IPS-18c (cell line): ENCODE data around the gene COL4A2.

Experiments
- H3K4me3 ChIP-seq: 2 replicates; pipeline ENCODE4 v1.7.0; 2013; ENCODE audit warnings: low read depth, mild to moderate bottlenecking, low read length, moderate library complexity; ENCODE audit not compliant: insufficient read depth
- H3K9me3 ChIP-seq: one replicate; pipeline ENCODE4 v1.6.1; 2013; ENCODE audit warnings: mild to moderate bottlenecking, low read length, moderate library complexity; ENCODE audit not compliant: control insufficient read depth, insufficient read depth

The COL4A2 gene

DNA sequence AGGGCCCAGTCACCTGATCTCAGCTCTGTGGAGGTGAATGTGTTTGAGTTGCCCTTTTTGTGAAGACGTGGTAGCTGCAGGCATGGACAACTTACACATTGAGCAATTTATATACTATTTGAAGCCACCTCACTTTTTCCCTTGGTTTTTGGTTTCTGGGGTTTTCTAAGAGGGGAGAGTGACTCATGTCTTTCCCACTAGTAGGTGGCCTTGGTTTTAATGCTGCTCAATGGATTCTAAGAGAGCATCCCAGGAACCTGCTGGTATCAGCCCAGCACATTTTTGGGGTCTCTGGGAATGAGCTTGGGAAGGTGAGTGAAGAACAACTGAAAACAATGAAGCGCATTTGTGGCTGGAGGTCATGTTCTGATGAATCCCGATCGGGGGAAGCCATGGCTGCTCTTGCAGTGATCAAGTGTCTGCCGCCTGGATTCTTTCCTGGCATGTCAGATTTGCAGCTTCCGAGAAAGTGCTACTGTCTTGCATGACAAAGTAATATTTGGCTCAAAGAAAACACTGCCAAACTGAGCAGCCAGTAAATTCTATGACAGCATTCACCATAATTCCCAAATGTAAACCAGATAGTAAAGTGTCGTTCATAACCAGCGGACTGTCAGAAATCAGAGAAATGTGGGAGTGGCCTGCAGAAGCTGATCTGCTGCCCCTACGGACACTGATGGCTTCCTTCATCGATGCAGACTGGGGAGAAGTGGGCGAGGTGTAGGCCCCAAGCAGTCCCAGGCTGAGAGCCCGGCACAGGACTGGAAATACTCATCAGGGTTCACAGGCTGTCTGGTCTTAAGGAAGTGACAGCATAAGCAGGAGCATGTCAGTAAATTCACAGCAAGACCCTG lies 98.7 kb downstream of the COL4A2 start:
- Histone ChIP-seq H3K4me3 (no peak overlapping the region), H3K9me3 (no peaks in the 10 kb centered on the region)

DNA sequence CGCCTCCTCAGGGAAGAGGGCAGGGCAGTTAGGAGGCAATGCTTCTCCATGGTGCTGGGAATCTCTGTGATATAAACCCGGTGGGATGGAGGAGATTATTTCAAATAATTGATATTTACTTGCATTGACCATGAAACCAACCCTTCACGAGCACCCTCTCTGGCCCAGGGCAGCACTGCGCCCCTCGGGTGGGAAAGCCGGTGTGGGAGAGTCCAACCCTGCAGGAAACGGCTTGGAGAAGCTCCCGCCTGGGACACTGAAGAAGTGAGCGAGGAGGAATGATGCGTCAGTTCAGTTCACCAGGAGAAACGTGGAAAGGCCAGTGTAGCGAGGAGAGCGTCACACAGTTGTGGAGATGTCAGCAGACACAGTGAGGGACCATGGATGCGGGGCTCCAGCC lies 99.9 kb downstream of the COL4A2 start:
- H3K9me3 ChIP-seq, result no peaks in the 10 kb centered on the region
- H3K4me3 ChIP-seq, result no peak overlapping the region

DNA sequence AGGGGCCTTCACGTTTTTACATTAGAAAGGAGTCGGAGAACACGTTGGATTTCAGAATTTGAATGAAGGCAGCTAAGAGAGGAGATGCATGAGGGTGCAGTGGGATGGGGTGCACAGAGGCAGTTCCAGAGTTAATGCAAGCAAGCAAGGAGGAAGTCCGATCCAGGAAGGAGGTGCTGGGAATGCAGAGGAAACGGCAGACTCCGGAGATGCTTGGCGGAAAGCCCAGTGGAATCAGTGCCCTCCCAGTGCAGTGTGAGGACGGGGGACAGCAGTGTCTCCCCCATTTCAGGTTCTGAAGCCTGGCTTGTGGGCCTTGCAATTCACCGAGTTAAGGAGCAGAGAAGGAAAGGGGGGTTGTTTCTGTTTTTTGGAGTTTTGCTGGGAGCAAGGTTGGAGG lies 100.4 kb downstream of the COL4A2 start:
- no peak overlapping the region for H3K4me3 ChIP-seq
- no peaks in the 10 kb centered on the region for H3K9me3 ChIP-seq

DNA sequence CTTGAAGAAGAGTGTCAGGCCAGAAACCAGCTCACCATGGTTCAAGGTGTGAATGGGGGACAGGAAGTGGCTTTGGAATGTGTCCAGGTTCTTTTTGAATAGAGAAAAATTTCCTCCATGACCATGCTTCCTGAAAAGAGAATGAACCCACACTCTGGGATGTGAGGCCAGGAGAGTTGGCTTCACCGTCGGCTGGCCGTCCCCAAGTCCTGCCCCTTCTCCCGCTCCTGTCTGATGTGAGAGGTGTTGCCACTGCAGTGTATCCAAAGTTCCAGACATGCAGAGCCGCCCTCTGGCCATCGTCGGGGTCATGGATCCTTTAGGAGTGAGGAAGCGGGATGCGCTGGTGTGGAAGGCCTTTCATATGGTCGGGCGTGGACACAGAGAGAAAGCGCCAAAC lies 101.2 kb downstream of the COL4A2 start:
- no peak overlapping the region for H3K4me3 ChIP-seq
- no peaks in the 10 kb centered on the region for H3K9me3 ChIP-seq

DNA sequence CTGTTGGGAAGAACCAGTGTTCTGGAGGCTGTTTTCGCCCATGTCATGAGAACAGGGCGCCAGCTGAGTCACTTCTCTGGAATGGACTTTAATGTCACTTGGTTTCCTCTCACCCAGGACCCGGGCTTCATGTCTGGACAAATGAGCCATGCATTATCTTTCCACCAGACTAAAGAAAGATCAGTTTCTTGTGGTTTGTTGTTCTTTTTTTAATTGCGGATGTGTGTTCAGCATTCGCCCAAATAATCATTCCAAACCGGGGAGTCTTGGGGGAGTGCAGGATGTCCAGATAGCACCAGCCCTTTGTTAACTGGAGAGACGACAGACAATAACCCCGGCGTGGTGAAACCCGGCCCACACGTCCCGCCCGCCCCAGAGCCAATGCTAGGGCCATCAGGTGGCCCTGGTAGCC lies 102.5 kb downstream of the COL4A2 start:
- no peaks in the 10 kb centered on the region for H3K9me3 ChIP-seq
- no peak overlapping the region for H3K4me3 ChIP-seq

DNA sequence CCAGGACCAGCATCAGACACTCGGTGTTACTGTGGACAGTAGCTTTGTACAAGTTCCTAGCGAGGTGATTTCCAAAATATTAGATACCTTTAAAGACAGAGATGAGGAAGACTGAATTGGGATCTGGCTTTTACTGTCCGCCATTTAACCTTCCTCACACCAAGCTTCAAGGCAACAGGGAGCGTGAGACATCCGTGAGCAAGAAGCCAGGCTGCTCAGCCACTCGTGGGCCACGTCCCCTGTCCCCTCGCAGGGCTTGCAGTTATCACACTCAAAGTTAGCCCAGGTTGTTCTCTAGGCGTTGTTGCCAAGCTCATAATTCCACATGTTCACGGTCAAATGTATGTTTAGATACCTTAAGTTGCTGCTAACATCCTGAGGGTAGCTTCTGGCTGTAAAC lies 102.9 kb downstream of the COL4A2 start:
- no peak overlapping the region for H3K4me3 ChIP-seq

DNA sequence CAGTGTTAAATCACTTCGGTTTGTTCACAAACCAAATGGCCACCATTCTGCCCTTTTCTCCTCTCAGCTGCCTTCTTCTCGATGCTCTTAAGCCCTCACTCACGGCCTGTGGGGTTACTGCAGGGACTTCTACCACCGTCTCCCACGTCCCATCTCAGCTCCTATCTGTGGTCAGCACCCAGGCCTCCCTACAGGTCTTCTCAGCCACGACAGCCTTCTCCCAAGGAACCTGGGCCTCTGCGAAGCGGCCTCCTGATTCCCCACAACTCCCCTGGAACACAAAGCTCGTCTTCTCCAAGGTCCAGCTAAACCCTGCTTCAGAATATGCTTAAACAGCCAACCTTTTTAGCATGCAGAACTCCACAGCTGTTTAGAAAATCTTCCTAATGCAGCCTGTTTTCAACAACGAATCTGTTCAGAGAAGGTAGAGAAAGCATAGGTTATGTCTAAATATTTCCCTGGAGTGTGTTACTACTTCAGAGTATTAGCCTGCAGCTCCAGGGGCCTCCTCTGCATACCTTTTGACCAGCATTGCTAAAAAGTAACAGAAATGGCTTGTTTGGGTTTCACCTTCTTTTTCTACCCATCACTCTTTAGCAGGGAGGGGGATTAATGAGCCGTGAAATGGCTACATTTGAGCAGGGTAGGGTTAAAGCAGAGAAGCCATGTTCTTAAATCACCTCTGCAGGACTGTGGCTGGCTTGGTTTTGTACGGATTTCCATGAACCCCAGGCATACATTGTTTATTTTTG lies 104.0 kb downstream of the COL4A2 start:
- Histone ChIP-seq H3K4me3 (no peak overlapping the region), H3K9me3 (no peaks in the 10 kb centered on the region)

More for the DNA sequence above, 102.9 kb downstream of the COL4A2 start:
- H3K9me3 ChIP-seq, result no peaks in the 10 kb centered on the region

DNA sequence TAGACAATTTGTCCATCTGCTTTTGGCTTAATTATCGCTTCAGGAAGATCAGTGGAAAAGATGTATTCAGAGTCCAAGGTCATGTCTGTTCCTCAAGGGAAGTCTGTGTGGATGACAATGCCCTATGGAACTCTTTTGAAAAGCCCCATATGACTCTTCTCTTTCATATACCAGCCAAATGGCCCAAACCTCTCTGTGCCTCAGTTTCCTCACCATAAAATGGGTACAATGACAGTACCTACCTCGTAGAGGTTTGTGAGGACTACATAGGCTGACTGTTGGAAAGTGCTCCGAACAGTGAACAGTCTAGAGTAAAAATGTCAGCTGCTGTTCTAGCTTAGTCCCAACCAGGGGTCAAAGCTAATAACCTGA lies 104.6 kb downstream of the COL4A2 start:
- H3K9me3 ChIP-seq, result no peaks in the 10 kb centered on the region
- H3K4me3 ChIP-seq, result no peak overlapping the region

DNA sequence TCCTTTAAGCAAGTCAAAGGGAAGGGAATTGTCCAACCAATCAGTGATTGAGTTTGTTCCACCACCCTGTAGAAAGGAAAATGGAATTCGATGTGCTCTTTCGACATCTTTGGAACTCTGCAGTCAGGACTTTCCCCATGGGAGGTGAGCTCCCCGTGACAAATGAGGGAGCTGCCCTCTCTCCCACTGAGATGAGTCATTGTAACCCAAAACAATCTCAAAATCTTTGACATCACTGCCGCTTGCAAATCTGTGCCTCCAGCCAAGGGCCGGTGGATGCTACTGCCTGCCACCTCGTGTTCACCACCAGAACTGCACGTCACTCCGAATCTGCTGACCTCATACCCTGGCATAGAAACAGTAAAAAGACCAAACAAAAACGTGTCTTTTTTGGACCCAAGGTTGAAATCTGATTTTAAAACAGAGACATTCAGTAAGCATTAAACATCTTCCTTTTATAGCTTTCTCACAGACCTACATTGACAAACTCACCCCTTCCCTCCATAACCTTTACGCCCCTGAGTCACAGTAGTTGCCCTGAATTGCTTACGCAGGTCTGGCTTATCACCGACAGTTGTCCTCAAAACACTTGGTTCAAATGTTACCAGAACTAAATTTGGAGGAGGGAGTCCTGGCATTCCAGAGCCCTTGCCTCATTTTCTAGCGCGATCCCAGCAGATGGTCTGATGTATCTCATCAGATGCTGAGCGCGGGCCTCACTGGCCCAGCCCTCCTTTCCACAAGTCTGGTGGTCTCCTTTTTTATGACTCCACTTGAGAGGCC lies 105.2 kb downstream of the COL4A2 start:
- Histone ChIP-seq H3K4me3 (no peak overlapping the region), H3K9me3 (no peaks in the 10 kb centered on the region)

DNA sequence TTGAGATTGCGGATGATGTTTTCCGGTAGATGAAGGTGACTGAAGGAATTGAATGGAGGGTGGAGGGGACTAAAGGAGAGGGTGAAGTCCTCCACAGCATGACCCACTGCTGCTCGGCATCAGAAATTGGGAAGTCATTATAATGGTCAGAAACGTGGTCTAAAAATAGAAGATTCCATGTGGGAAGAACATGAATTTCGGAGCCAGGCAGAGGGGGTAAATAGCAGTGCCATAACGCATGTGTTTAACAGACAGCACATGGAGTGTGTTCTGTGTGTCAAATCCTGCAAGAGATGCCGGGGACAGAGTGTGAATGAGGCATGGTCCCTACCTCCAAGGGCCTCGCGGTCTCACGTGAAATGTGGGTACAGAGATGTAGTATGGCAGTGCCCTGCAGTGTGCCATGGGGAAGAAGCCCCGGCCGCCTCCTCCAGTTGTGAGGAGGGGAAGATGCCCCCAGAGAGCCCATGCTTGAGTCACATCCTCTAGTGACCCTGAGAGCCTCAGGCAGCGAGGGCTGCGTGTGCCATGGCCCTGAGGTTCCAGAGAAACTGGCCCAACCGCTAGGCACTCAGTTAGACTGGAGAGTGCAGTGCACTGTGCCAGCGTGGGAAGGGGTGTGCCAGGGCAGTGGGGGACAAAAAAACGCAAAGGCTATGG lies 106.1 kb downstream of the COL4A2 start:
- Histone ChIP-seq H3K9me3 (no peaks in the 10 kb centered on the region), H3K4me3 (no peak overlapping the region)

DNA sequence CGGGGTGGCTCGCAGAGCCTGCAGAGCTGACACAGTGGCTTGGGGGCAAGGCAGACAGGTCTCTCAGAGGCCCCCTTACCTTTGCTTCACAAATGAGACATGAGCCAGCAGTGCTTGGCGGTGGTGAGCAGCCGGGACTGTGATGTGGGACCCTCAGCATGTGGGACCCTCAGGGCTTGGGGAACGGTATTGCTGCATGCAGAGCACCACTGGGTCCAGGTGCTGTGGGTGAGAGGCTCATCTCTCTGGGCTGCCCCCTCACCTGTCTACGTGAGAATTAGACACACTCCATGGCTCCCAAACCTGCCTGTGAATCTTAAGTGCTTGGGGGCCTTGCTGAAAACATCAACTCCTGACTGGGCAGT lies 106.6 kb downstream of the COL4A2 start:
- H3K9me3 ChIP-seq, result no peaks in the 10 kb centered on the region
- no peak overlapping the region for H3K4me3 ChIP-seq

DNA sequence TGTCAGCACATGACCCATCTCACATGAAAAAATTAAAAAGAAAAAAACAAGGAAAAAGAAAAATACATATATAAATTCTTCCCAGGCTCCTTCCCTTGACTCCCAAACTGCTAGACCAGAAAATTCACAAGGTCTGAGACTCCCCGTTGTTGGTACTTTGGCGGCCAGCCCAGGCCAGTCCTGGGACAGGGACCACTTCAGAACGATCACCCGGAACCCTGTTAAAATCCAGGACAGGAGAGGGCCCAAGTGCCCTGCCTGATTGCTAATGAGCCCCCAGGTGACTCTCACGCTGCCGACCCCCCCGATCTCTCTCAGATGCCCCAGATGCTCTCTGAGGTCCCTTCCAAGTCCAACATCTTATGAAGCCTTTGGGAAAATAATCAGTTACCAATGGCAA lies 107.2 kb downstream of the COL4A2 start:
- Histone ChIP-seq H3K4me3 (no peak overlapping the region), H3K9me3 (no peaks in the 10 kb centered on the region)

DNA sequence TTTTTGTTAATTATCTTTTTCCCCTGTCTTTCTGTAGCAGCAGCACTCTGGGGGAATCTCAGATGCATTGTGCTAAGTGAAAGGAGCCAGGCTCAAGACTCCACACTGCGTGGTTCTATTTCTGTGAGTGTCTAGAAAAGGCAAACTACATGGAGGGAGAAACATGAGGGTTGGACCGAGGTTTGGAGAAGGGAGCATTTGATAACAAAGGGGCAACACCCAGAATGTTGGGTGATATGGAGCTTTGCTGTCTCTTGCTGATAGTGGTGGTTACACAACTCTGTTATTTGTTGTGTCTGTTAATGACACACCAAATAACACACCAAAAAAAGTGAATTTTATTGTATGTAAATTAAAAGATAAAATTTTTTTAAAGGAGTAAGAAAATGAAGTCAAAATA lies 107.8 kb downstream of the COL4A2 start:
- Histone ChIP-seq H3K9me3 (no peaks in the 10 kb centered on the region), H3K4me3 (no peak overlapping the region)

DNA sequence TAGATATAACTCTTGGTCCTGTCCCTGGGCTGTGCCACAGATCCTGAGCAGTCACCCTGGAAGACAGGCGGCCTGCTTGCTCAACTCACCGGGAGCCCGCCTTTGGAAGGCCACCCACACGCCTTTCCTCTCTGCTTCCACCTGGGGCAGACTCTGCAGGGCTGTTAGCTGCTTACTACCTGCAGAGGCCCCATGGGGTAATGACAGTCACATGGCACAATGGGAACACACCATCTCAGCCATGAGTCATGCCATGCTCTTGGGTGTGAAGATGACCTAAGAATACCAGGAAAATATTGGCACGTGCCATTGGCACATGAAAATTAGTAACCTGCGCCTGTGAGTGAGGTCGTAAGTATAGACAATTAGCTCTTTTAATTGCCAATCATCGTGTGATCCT lies 108.6 kb downstream of the COL4A2 start:
- Histone ChIP-seq H3K9me3 (no peaks in the 10 kb centered on the region), H3K4me3 (no peak overlapping the region)

DNA sequence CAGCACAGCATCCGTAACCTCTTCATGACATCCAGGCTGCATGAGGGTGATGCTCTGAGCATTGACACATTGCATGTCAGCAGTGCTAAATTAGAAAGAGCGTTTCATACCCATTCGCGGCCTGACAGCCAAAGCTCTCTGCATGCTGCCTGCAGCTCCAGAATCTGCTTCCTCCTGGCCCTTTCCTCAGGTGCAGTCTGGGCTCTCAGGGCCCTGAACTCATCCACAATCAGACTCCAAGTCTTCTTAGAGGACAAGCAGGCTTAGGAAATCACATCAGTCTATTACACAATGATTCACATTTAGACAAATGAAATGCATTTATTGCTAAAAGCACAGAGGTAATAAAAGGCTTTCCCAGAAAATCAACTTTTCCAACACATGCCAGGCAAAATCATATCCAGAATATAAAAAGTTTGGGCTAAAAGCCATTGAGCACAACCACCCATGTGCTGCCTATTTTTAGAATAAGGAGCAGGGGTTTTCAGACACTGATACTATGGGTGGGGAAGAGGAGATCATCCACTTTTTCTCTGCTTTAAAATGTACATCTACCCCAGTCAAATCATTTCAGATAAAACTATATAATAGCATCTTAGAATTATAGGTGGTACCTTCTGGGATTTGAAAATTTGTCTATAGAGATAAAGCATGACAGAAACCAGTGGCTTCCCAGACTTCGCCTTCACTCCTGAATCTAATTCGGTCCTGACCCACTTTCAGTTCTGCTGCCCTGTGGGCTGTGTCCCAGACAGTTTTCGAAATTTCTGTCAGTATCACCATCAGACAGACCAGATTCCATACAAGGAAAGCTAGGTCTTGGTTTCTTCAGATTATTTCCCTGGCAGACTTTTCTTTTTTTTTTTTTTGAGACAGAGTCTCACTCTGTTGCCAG lies 109.3 kb downstream of the COL4A2 start:
- Histone ChIP-seq H3K4me3 (no peak overlapping the region), H3K9me3 (no peaks in the 10 kb centered on the region)

DNA sequence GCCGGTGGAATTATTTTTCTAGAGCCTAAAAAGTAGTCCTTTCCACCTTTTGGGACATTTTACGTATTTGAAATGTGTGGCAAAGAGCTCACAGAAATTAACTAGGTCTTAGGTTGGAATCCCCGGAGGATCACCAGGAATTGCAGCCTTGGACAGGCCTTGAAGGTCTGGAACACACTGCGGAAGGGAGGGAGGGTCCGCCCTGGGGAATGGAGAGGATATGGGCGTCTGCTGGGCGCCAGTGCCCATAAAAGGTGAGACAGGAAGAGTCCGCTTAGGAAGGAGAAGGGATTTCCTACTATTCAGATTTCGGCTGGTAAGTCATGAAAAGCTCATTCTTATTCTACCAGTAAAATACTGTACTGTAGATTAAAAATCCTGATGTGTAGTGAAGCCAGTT lies 111.9 kb downstream of the COL4A2 start:
- H3K4me3 ChIP-seq, result no peak overlapping the region
- H3K9me3 ChIP-seq, result no peaks in the 10 kb centered on the region
